ENCODE data around the gene CCDC85C. TPM values are rescaled to one million over a fixed set of nuclear protein-coding genes. Genes with fewer than 3 reads are reported as not detected.

CCDC85C gene
- total RNA-seq, 1 donor from 2014 or later, result 16.6 TPM

DNA sequence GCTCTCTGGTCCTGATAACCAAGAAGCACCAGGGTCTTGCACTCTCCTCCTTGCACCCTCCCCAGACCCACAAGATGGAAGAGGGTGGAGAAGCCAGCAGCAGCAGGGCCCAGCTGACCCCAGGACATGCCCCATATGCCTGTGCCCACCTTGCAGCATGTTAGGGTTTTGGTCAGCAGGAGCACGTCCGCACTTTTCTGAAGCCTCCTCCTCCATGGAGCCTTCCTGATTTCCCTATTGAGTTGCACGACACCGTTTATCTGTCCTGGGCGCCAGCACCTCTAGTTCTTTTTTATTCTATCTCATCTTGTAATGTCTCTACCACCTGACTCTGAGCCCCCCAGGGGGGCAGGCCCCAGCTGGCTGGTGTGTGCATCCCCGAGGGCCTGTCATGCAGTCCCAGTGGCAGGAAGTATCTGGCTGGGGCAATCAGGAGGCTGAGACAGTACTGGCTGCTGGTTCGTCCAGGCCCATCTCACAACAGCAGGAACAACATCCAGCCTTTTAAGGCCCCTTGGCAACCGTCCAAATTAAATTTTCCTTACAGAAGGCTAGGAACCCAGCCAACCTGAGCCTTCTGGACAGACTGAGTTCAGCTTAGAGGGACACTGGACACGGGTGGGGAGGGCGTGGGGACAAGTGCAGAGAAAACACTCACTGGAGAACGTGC, 39.6 kb downstream of the CCDC85C start:
- no peak overlapping the region for H3K4me3 ChIP-seq (ENCODE audit: insufficient read depth, low read depth, low read length)
- peaks cover 84% of the 10 kb centered on the region for H3K79me2 ChIP-seq (ENCODE audit: insufficient read depth, low read length)
- no peak overlapping the region for H3K4me3 Mint-ChIP-seq (ENCODE audit: unreplicated experiment)
- H3K27me3 ChIP-seq (ENCODE audit: insufficient read depth, low read length), result no peaks in the 10 kb centered on the region
- no peaks in the 10 kb centered on the region for H3K36me3 Mint-ChIP-seq (ENCODE audit: low read depth, unreplicated experiment)
- H2AFZ ChIP-seq (ENCODE audit: low read depth, low read length), result no peak overlapping the region
- H3K4me1 Mint-ChIP-seq (ENCODE audit: low read depth, unreplicated experiment), result peaks cover 29% of the 10 kb centered on the region
- H3K27ac ChIP-seq (ENCODE audit: low read depth, low read length), result no peak overlapping the region
- H3K27me3 Mint-ChIP-seq (ENCODE audit: low read depth, unreplicated experiment), result peaks cover 4% of the 10 kb centered on the region
- H3K27ac Mint-ChIP-seq (ENCODE audit: unreplicated experiment), result no peak overlapping the region
- H3K9ac ChIP-seq (ENCODE audit: low read length), result no peak overlapping the region
- DNase-seq (ENCODE audit: low read depth) (peak; percentile 72), FAIRE-seq (no peak)
- H3K4me1 ChIP-seq (ENCODE audit: insufficient read depth, low read length), result peaks cover 54% of the 10 kb centered on the region
- H3K9me3 Mint-ChIP-seq (ENCODE audit: unreplicated experiment), result no peaks in the 10 kb centered on the region
- H3K36me3 ChIP-seq (ENCODE audit: insufficient read depth, low read length), result no peaks in the 10 kb centered on the region
- H3K9me3 ChIP-seq (ENCODE audit: insufficient read depth, low read depth, low read length), result no peaks in the 10 kb centered on the region
- TF ChIP-seq, protein P1, sequence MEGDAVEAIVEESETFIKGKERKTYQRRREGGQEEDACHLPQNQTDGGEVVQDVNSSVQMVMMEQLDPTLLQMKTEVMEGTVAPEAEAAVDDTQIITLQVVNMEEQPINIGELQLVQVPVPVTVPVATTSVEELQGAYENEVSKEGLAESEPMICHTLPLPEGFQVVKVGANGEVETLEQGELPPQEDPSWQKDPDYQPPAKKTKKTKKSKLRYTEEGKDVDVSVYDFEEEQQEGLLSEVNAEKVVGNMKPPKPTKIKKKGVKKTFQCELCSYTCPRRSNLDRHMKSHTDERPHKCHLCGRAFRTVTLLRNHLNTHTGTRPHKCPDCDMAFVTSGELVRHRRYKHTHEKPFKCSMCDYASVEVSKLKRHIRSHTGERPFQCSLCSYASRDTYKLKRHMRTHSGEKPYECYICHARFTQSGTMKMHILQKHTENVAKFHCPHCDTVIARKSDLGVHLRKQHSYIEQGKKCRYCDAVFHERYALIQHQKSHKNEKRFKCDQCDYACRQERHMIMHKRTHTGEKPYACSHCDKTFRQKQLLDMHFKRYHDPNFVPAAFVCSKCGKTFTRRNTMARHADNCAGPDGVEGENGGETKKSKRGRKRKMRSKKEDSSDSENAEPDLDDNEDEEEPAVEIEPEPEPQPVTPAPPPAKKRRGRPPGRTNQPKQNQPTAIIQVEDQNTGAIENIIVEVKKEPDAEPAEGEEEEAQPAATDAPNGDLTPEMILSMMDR (IDR thresholded peaks at IDR 0.05; ENCODE audit: insufficient read depth, low read depth, low read length), result no peak
- TF ChIP-seq EZH2 (IDR thresholded peaks at IDR 0.05; ENCODE audit: insufficient read depth, low read length), result no peak
- H3K4me2 ChIP-seq (ENCODE audit: low read length), result peak overlapping the region; percentile 54
- H4K20me1 ChIP-seq (ENCODE audit: insufficient read depth, low read length), result peaks cover 86% of the 10 kb centered on the region

DNA sequence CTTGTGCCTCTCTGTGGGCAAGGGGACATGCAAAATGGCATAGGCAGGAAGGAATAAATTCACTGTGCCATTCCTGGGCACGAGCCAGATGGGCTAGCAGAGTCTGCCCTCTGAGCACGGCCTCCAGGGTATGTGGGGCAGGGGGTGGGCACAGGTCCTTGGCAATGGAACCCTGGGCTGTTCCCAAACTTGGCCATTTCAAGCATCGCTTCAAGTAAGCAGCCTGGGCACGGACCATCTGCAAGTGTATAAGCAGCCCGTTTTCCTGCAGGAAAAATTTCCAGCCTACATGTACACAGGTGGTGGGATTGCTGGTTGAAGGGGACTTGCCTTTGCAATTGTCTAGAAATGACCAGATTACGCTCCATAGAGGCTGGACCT, 40.3 kb downstream of the CCDC85C start:
- Histone ChIP-seq H3K9me3 (ENCODE audit: insufficient read depth, low read depth, low read length) (no peaks in the 10 kb centered on the region), H3K9ac (ENCODE audit: low read length) (no peak overlapping the region), H3K79me2 (ENCODE audit: insufficient read depth, low read length) (peaks cover 78% of the 10 kb centered on the region), H3K4me3 (ENCODE audit: insufficient read depth, low read depth, low read length) (no peak overlapping the region), H3K27me3 (ENCODE audit: insufficient read depth, low read length) (no peaks in the 10 kb centered on the region), H3K36me3 (ENCODE audit: insufficient read depth, low read length) (no peaks in the 10 kb centered on the region), H2AFZ (ENCODE audit: low read depth, low read length) (no peak overlapping the region), H3K4me2 (ENCODE audit: low read length) (no peak overlapping the region), H3K27ac (ENCODE audit: low read depth, low read length) (no peak overlapping the region), H3K4me1 (ENCODE audit: insufficient read depth, low read length) (peaks cover 51% of the 10 kb centered on the region), H4K20me1 (ENCODE audit: insufficient read depth, low read length) (peaks cover 85% of the 10 kb centered on the region)
- no peak for FAIRE-seq
- DNase-seq (ENCODE audit: low read depth), result no peak
- Mint-ChIP-seq H3K27me3 (ENCODE audit: low read depth, unreplicated experiment) (peaks cover 4% of the 10 kb centered on the region), H3K4me3 (ENCODE audit: unreplicated experiment) (no peak overlapping the region), H3K27ac (ENCODE audit: unreplicated experiment) (no peak overlapping the region), H3K36me3 (ENCODE audit: low read depth, unreplicated experiment) (peaks cover 4% of the 10 kb centered on the region), H3K9me3 (ENCODE audit: unreplicated experiment) (no peaks in the 10 kb centered on the region), H3K4me1 (ENCODE audit: low read depth, unreplicated experiment) (peaks cover 33% of the 10 kb centered on the region)
- TF ChIP-seq, protein P1 (IDR thresholded peaks at IDR 0.05; ENCODE audit: insufficient read depth, low read depth, low read length), result no peak
- no peak for TF ChIP-seq EZH2 (IDR thresholded peaks at IDR 0.05; ENCODE audit: insufficient read depth, low read length)
